ENCODE data around the gene ATP2B2.

ATP2B2 gene

DNA sequence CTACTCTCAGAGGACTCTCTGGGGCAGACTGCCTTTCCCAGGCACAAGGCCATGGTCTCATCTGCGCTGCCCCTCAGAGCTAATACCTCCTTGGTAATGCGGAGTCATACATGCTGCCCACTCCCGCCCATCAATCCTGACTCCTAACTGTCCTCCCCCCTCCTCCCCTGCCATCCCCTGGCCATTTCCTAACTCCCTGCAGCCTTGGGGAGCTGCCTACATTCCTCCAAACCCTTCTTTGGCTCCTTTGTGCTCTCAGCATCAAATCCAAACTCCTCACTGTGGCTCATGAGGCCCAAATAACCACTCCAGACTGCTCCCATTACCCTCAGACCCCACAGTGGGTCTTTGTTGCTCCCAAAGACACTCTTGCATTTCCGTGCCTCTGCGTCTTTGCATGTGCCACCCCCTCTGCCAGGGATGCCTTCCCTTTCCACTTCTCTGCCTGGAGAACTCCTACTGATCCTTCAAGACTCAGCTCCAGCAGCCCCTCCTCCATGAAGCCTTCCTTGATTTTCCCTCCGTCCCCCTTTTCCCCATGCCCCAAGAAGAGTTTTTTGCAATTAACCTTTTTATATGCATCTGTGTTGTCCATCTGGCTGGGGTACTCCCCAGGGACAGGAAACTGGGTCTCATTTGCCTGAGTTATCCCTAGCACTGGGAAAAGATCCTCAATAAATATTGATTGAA lies 5.5 kb upstream of the ATP2B2 start:
- DNase-seq = no peak

DNA sequence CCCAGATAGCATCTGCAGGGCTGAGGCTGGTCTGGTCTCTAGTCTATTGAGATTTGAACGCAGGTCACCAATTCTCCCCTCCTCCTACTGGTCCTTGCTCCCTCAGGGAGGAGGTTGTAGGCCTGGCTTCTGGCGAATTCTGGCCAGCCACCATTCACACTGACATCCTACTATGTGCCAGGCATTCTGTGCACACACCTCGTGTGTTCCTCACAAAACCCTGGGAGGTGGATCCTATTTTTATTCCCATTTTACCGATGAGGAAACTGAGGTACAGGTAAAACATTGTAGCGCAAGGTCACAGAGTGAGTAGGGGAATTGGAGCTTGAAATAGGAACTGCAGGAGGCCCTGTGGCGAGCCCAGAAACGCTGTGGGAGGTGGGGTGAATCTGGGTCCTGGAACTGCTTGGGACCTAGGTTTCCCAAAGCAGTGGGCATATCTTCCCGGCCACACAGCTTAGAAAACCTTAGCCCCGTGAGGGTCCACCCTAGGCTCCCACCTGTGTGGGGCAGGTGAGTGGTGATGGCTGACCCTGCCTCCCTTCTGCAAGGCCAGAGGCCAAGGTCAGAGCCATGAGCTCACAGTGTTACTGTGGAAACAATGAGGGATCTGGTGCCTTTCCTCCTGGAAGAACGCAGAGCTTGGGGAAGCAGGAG lies 4.8 kb upstream of the ATP2B2 start:
- DNase-seq = no peak

DNA sequence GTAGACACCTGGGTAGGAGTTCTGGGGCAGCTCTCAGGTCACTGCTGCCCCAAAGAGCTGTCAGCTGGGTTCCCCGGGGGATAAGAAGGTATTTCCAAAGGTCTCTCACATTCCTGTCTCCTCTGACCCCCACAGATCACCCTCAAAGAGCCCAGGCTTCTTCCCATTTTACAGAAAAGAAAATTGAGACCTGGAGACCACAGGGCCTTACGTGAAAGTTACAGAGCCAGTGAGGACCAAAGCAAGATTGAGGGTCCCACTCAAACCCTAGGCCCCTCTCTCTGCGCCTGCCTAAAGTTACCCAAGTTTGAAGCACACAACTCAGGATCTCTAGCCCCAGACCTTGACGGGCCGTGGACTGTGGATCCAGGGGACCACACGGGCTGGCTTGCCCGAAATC lies 3.9 kb upstream of the ATP2B2 start:
- DNase-seq = no peak

DNA sequence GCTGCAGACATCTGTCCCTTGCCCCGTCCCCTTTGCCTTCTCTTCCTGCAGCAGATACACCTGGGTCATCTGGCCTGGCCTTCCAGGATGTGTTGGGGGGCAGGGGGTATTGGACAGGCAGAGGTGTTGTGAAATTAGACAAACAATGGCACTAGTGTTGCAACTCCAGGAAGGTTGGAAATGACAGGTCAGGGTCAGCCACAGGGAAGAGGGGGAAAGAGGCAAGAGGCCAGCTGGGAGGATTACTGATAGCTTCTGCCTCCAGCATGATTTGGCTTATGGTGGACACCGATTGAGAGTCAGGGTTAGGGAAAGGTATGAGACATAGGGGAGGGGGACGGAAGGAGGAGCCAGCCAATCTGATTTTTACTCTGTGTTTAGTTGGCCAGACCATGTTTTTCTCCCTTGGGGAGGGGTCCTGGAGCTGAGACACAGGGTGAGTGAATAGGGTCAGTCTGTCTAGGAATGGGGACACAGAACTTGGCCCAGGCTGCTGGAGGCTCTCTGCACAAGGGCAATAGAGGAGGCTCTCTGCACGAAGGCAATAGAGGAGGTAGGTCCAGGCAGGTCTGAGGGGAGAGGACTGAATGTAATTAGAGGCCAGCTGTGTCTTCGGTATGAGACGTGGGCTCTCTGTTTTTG lies 3.4 kb upstream of the ATP2B2 start:
- DNase-seq = no peak

DNA sequence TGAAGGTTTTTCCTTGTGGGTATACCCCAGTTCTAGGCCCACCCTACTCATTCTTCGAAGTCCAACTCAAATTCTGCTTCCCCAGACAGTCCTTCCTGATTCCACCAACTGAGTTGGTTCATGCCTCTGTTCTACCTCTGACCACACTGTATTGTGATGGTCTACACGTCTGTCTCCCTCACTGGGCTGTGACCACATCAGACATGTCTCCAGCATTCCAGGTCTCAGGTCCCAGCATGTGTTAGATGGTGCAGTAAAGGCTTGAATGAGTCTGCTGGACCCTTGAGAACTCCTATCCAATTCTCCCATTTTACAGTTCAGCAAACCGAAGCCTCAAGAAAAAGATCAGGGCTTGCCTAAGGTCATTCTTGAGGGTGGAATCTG lies 2.8 kb upstream of the ATP2B2 start:
- DNase-seq = no peak

DNA sequence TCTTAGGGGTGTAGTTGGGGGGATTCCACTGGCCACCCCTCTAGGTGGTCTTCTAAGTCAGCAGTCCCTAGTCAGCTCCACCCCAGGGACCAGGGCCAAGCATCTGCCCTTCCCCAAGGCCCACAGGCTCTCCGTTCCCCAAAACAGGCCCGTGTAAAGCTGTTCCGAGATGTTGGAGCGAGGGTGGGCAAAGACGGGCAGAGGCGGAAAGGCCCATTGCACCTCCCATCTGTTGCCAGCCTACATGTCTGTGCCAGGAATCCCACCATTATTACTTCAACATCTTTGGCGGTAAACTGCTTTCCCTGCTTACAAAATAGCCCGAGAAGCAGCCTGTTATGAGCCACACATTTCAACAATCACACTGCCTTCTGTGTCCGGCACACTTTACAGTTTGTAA lies 1.9 kb upstream of the ATP2B2 start:
- no peak for DNase-seq

DNA sequence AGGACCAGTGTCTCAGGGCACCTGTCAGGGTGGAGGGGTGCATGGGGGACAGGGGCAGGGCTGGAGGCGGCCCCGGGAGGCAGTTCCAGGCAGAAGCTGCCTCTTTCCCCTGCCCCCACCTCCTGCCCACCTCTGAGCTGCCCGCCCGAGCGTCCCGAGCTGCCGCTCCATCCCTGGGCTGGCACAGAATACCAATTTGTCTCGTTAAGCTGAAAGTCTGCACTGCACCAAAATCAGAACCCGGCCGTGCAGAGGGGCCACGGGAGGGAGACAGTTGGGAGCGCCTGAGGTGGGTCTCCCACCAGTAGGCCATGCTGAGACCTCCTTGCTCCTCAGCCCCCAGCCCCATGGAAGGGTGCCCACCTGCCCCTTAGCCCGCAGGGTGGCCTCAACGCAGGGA lies 1.3 kb upstream of the ATP2B2 start:
- DNase-seq = no peak

DNA sequence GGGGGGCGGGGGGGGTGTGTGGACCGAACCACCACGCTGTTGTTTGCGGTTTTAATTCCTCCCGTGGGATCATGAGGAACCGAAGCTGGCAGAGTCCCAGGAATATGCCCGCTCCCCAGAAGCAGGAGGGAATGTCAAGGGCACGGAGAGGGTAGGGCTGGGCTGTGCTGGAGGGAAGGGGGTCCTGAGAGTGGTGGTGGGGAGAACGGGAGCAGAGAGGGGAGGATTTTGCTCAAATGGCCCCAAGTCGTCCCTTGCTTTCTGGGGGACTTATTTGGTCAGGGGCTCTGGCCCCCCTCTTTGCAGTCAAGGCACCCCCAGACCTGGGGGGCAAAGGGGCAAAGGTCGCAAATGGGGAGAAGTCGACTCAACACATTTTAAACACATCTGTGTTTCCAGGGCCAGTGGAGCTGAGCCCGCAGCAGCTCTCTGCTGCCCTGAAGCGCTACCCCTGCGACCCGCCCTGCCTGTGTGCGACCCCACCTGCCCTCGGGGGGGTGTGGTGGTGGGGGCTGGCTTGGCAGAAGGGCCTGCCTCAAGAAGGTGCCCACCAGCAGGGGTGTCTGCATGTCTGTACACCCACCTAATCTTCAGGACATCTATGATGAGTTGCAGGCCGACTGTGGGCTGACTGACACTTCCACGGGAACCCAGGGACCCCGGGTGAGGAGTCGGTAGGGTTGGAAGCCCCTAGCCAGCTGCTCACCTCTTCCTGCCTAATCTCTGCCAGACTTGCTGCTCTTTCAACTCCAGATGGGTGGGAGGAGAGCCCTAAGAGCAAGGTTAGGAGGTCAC lies 602 bp upstream of the ATP2B2 start:
- no peak for DNase-seq

DNA sequence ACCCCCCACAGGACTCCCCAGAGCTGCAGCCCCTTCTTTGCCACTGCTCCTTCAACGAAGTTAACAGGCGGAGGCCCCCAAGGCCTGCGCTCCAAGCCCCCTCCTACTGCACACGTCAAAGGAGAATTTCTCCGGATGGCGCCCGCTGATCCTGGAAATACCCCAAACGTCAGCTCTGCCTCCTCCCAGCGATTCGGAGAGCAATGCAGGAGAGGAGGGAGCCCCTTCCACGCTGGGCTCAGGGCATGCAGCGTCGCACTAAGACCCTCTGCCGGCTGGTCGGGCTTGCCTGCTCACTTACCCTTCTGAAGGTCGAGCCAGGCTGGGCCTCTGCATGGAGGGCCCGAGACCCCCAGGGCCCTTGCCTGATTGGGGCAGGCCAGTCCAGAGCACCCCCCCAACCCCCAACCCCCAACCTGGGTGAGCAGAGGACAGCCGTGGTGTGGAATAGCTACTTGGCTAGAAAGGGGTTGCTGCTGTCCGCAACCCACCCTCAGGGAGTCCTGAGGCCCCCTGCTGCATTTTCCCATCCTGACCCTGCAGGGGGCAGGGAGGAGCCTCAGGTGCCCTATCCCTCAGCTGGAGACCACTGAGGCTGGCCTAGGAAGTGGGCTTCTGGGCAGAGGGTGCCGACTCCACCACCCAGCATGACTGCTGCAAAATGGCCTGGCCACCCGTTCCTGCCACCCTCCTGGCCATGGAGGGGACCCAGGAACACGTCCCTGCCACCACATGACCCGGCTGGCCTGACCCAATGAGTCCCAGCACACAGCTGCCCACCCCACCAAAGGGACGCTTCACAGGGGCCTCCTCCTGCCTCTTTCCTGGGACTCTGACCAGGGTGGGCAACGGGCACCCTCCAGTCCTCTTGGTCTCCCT lies 976 bp downstream of the ATP2B2 start:
- no peak for DNase-seq

DNA sequence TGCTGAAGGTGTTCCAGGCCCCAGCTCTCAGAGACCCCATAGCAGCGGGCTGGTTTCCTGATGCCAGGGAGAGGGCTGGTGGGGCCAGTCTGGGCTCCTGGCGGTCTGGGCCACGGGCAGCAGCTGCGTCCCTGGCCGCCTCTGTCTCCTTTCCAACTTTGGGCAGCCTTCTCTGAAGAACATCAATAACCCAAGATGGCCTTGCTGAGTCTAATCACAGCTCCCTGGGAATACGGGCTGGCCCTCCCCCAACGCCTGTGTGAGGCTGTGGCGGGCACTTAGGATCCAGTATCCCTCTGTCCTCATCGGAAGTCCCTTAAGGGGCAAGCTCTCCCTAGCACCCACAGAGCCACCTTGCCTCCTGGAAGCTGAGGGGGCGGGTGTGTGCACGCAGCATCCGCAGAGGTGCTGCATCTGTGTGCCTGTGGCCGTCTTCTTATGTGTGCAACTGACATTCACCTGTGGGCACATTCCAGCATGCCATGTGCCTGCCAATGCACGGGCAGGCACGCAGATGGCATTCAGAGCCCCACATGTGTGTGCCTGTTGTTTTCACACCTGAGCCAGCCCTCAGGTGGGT lies 2.1 kb downstream of the ATP2B2 start:
- DNase-seq = no peak

DNA sequence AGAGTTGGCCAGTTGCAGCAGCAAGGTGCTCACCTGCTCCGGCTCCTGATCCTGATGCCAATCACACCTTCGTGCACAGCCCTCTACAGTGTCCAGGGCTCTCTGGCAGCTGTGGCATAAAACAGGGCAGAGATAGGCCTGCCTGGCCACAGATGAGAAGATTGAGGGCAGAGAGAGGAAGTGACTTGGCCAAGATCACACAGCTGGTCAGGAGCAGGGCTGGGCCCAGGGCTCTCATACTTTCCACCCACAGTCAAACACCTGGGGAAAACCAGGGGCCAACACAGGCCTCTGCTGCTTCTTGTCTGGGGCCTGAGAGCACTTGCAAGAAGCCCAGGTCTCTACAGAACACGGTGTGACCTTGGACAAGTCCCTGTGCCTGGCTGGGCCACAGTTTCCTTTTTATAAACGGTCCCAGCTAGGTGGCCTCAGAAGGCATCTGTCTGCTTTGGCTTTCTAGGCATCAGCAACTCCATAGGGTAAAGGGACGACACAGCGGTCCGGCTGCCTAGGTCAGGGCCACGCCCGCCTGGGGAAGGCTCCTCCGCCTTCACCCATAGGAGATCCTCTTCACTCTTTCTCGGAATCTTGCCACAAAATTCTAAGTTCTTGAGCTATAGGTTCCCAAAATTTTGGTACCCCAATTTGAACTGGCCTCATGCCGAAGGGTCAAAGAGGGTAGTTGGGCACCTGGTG lies 3.1 kb downstream of the ATP2B2 start:
- no peak for DNase-seq

DNA sequence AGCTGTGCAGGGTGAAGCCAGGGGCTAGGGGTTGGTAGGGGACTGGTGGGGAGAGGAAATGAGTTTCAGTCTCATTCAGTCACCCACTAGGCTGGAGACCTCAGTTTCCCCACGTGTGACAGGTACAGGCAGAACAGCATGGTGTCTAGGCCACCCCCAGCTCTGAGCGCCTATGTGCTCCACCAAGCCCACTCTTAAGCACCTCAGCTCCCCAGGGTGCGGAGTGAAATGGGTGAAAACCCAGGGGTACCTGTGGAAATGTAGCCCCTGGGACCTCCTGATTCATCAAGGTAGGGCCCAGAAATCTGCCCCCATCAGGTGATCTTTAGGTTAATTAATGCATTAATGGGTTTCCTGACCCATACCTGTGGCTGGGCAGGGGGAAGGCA lies 3.7 kb downstream of the ATP2B2 start:
- DNase-seq = no peak

DNA sequence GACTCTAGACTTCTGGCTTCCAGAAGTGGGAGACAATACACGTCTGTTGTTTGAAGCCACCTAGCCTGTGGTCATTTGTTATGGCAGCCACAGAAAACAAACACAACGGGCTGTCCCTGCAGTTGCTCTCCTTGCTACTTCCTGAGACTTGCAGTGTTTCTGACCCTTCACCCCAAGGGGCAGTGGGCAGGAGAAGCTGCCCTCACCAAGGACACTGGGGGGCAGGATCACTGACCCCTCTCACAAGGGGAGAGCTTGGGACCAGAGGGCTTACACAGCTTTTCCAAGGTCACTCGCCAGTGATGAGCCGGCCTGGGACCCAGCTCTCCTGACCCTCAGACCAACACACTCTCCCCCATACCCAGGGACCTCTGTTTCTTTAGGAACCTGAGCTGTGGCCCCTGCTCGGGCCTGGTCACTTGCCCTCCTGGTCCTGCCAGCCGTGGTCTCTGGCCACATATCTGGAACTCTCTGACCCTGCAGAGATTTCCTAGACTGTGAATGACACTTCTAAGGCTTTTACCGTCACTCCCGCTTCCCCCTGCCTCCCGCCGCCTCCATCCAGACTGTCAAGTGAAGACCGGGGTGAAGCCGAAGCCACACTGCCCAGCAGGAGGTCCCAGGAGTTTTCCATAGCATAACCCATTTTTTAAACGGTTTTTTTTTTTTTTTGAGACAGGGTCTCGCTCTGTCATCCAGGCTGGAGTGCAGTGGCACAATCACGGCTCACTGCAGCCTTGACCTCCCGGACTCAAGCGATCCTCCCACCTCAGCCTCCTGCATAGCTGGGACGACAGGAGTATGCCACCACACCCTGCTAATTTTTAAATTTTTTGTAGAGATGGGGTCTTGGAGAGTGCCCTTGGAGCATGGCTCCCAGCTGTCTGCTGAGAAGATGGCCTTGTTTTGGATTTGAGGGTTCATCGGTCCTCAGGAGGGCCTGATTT lies 4.4 kb downstream of the ATP2B2 start:
- no peak for DNase-seq

DNA sequence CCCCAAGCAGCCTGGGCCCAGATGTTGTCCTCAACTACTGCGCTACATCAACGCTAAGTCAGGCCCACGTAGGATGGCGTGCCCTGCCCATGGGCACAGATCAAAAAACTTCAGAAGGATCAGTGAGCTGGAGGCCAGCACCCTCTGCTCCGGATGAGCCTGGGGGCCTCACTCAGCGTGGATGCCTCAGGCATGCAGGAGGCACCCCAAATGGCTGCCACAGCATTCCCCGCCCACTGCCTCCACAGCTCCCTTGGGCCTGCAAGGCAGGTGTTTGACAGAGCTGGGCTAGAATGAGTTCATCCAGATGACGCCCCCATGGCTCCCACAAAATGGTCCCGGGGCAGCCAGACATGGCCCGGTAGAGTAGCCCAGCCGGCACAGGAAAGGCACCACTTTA lies 7.1 kb downstream of the ATP2B2 start:
- DNase-seq = no peak

DNA sequence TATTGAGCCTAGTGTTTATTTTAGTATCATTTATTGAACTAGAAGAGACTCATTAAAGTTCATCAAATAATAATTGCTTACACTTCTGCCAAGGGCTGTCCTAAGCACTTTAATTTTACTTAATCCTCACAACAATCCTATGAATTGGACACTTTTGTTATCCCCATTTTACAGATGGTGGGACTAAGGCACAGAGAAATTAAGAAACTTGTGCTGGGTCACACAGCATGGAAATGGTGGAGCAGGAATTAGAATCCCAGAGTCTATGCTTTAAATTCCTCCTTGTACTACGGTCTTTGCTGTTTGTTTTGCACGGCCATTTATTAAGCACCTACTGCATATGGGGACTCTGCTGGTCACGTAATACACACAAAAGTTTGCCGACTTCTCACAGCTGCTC lies 7.9 kb downstream of the ATP2B2 start:
- no peak for DNase-seq

DNA sequence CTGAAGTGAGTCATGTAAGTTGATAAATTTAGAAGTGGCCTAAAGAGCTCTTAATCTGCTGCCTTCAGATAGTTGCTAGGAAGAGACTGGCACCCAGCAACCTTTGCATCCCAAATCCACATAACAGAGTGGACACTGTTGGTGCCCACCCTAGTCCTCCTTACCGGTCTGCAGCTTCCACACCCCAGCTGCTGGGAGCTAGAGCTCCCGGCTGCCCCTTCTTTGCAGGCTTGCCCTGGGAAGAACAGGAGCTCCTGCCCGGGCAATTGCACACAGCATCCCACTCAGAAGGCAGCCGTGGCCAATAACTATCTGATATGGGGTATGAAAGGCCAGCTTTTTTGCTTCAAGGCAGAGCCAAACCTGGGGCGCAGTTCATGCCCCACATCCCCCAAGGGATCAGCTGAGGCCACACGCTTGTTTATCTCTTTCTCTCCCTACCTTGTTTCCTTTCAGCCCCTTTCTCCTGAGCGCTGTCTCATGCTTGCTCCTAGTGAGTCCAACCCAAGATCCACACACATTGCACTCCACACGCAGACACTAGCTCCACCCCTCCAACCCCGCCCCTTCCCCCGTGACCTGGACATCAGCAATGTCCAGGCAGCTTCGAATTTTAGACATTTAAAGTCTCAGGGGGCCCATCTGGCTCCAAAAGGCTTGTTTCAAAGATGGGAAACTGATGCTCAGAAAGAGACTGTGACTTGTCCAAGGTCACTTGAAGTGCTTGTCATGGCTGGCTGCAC lies 9.1 kb downstream of the ATP2B2 start:
- DNase-seq = no peak

DNA sequence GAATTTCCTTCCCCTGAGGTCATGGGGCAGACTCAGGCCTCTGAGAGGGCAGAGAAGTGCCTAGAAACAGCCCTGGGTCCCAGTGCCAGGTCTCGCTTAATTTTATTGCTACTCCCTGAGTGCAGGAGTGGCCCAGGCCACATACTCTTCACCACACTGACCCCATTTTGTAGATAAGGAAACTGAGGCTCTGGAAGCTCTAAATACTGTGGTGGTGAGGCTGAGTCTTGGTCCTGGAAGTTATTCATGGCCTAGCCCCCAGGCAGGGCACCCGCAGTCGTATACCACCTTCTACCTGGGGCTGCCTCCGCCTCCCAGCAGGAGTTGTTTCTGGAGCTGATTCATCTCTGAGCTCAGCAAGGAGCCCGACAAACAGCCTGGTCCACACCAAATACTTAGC lies 9.8 kb downstream of the ATP2B2 start:
- DNase-seq = no peak

DNA sequence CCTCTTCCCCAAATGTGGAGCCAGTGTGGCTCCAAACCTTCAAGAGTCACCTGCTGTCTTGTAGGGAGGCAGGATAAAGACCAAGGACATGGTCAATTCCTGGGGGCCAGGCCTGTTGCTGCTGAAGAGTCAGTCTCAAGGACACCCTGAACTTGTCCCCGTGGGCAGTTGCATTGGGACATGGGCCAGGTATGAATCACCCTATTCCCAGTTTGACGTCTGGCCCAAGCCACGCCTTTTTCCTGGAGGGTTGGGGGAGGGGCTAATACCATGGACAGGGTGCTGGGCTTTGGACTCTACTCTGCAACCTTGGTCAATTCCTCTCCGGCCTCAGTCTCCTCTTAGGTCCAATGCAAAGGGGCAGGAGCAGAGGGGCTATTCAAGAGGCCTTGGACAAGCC lies 10.4 kb downstream of the ATP2B2 start:
- DNase-seq = no peak

DNA sequence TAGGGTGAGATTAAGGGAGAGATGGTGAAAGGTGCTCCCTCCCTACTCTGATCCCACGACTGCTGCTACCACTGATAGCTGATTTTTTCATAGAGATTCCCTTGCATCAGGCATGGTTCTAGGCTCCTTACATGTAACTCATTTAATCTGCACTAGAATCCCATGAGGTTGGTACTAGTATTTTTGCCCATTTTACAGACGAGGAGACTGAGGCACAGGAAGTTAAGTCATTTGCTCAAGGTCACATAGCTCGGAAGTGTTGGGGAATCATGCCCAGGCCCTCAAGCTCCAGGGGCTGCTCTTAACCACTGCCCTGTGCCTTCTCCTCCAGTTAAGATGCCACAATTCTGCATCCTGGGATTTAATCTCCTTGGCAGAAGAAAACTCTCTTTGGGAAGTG lies 11.2 kb downstream of the ATP2B2 start:
- DNase-seq = no peak

DNA sequence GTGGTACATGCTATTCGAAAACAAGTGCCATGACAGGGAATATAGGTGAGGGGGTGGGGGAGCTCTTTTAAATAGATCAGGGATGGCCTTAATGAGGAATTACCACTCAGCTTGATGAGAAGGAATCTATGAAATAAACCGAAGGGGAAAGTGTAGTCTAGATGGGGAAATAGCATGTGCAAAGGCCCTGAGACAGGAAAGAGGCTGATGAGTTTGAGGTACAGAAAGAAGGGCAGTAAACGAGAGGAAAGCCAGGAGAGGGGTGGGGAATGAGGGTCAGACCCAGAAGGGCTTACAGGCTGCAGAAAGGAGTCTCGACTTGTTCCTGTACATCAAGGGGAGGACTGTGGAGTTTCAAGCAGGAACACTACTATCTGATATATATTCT lies 12.2 kb downstream of the ATP2B2 start:
- DNase-seq = no peak
